AML-193 (cell line): ENCODE results near the gene PRRT1B.
"Not testable (repeated sequence)": the region's sequence is repeated elsewhere in the genome, so short reads cannot be mapped to it uniquely, and the experiment has no call there.

Experiments
- DNase-seq, 2 experiments: peaks; one replicate each; lab custom pipeline; 2025; lab: John Stamatoyannopoulos, UW

Gene PRRT1B

GRCh38 chr9:131522257-131523085, 22.9 kb upstream of the PRRT1B start:
- DNase-seq: no peak

GRCh38 chr9:131523086-131523388, 22.3 kb upstream of the PRRT1B start:
- no peak for DNase-seq

- DNase-seq: no peak
These were observed 21.6 kb upstream of the PRRT1B start for GRCh38 chr9:131523451-131524435.

GRCh38 chr9:131524665-131525315, 20.5 kb upstream of the PRRT1B start:
- DNase-seq: no peak

GRCh38 chr9:131525643-131526565, 19.4 kb upstream of the PRRT1B start:
- DNase-seq: no peak

GRCh38 chr9:131528186-131528585, 17.1 kb upstream of the PRRT1B start:
- no peak for DNase-seq

GRCh38 chr9:131528886-131529505, 16.3 kb upstream of the PRRT1B start:
- no peak for DNase-seq

GRCh38 chr9:131529597-131530545, 15.5 kb upstream of the PRRT1B start:
- DNase-seq: no peak

GRCh38 chr9:131530546-131530919, 14.8 kb upstream of the PRRT1B start:
- no peak for DNase-seq

- peak; percentile 46 to 57 for DNase-seq
These were observed 14.1 kb upstream of the PRRT1B start, which contains the start of gene UCK1 for GRCh38 chr9:131530920-131531832. UCK1 (minus strand) TSS chr9:131531263; CDS start chr9:131531174, 89 bp downstream.

- no peak for DNase-seq
These were observed 10.5 kb upstream of the PRRT1B start for GRCh38 chr9:131534721-131535237.

- no peak for DNase-seq
These were observed 7.4 kb upstream of the PRRT1B start for GRCh38 chr9:131537946-131538345.

- no peak for DNase-seq
These were observed 6.0 kb upstream of the PRRT1B start for GRCh38 chr9:131539223-131539923.

- DNase-seq: no peak
These were observed 2.2 kb upstream of the PRRT1B start for GRCh38 chr9:131543141-131543540.

GRCh38 chr9:131545786-131546335, 538 bp downstream of the PRRT1B start:
- DNase-seq: no peak

GRCh38 chr9:131546336-131547084, 1.2 kb downstream of the PRRT1B start:
- no peak for DNase-seq

- DNase-seq: not testable (repeated sequence)
These were observed 3.9 kb downstream of the PRRT1B start for GRCh38 chr9:131549186-131549585.
